Neutrophil (primary cell): ENCODE measurements around the gene ETS1.

Source experiments
- H3K27ac ChIP-seq: fragments of 200-600 bp; sonication (generic); 2 replicates; pipeline ENCODE4 v1.5.1; 2016; ENCODE audit warnings: mild to moderate bottlenecking, moderate library complexity
- H3K27me3 ChIP-seq: fragments of 200-600 bp; sonication (generic); 2 replicates; pipeline ENCODE4 v1.6.0; 2016; ENCODE audit warnings: mild to moderate bottlenecking
- H3K36me3 ChIP-seq: fragments of 200-600 bp; sonication (generic); 2 replicates; pipeline ENCODE4 v1.5.1; 2017
- H3K4me1 ChIP-seq, 2 experiments: fragments of 200-600 bp in 1 of 2; sonication (generic) in 1 of 2; 1 replicate in 1 of 2; 2 replicates in 1 of 2; pipeline versions ENCODE4 v1.5.1 to v1.6.1; 2013 to 2016; ENCODE audit warnings: low read depth in 1 of 2, low read length in 1 of 2, mild to moderate bottlenecking in 1 of 2, moderate library complexity in 1 of 2; ENCODE audit not compliant: control insufficient read depth in 1 of 2, insufficient read depth in 1 of 2
- H3K4me3 ChIP-seq, 2 experiments: fragments of 200-600 bp in 1 of 2; sonication (generic) in 1 of 2; 1 replicate in 1 of 2; 2 replicates in 1 of 2; pipeline ENCODE4 v1.5.1; 2013 to 2016; ENCODE audit warnings: low read depth in 1 of 2, low read length in 1 of 2, mild to moderate bottlenecking in 1 of 2, moderate library complexity in 1 of 2
- H3K9me3 ChIP-seq: fragments of 200-600 bp; sonication (generic); 2 replicates; pipeline ENCODE4 v1.5.1; 2016
- TF ChIP-seq, protein P1 (sequence below): fragments of 200-600 bp; sonication (generic); IDR thresholded peaks from 2 replicates; pipeline ENCODE4 v1.5.1; 2016; ENCODE audit warnings: antibody characterized with exemption

The ETS1 gene

DNA sequence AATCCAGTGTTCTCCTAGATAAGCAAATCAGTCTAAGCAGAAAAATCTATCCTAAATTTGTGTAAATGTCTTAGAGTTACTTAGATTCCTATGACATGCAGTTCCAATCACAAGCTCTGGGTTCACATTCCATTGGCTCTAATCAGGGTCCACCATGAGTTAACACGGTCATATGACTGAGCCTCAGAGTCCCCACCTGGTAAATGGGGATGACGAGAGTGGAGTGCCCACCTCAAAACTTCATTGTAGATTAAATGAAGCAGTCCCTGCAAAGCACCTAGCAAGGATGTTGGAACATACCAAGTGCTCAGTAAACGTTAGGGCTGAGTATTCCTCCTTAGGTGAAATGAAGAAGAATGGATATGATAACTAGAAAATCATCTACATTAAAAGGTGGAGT is 3.1 kb downstream of the ETS1 start:
- H3K4me1 ChIP-seq = peaks cover 55 to 65% of the 10 kb centered on the region in 2 experiments
- H3K36me3 ChIP-seq = no peaks in the 10 kb centered on the region
- peak overlapping the region in 1 of 2 experiments; percentile 54 for H3K4me3 ChIP-seq
- H3K9me3 ChIP-seq = no peaks in the 10 kb centered on the region
- TF ChIP-seq, protein P1, sequence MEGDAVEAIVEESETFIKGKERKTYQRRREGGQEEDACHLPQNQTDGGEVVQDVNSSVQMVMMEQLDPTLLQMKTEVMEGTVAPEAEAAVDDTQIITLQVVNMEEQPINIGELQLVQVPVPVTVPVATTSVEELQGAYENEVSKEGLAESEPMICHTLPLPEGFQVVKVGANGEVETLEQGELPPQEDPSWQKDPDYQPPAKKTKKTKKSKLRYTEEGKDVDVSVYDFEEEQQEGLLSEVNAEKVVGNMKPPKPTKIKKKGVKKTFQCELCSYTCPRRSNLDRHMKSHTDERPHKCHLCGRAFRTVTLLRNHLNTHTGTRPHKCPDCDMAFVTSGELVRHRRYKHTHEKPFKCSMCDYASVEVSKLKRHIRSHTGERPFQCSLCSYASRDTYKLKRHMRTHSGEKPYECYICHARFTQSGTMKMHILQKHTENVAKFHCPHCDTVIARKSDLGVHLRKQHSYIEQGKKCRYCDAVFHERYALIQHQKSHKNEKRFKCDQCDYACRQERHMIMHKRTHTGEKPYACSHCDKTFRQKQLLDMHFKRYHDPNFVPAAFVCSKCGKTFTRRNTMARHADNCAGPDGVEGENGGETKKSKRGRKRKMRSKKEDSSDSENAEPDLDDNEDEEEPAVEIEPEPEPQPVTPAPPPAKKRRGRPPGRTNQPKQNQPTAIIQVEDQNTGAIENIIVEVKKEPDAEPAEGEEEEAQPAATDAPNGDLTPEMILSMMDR = no peak
- H3K27me3 ChIP-seq = no peaks in the 10 kb centered on the region
- peak overlapping the region; percentile 81 for H3K27ac ChIP-seq

GRCh38 chr11:128582496-128583366 is 4.6 kb downstream of the ETS1 start:
- Histone ChIP-seq H3K4me1 (peaks cover 68 to 80% of the 10 kb centered on the region in 2 experiments), H3K27me3 (no peaks in the 10 kb centered on the region), H3K4me3 (peak overlapping the region; percentile 42 to 54), H3K27ac (peak overlapping the region; percentile 81), H3K36me3 (no peaks in the 10 kb centered on the region), H3K9me3 (no peaks in the 10 kb centered on the region)
- TF ChIP-seq, protein P1 = no peak

- TF ChIP-seq, protein P1 = no peak
- Histone ChIP-seq H3K9me3 (no peaks in the 10 kb centered on the region), H3K4me1 (peaks cover 79 to 91% of the 10 kb centered on the region in 2 experiments)
These were observed 5.6 kb downstream of the ETS1 start for GRCh38 chr11:128581561-128582272.

GRCh38 chr11:128580612-128581011 is 6.7 kb downstream of the ETS1 start:
- peaks cover 90 to 95% of the 10 kb centered on the region in 2 experiments for H3K4me1 ChIP-seq
- no peak overlapping the region for H3K4me3 ChIP-seq
- TF ChIP-seq, protein P1 = no peak
- no peaks in the 10 kb centered on the region for H3K27me3 ChIP-seq
- H3K36me3 ChIP-seq = no peaks in the 10 kb centered on the region
- H3K27ac ChIP-seq = peak overlapping the region; percentile 81
- no peaks in the 10 kb centered on the region for H3K9me3 ChIP-seq

More at GRCh38 chr11:128581561-128582272, 5.6 kb downstream of the ETS1 start:
- Histone ChIP-seq H3K4me3 (peak overlapping the region in 1 of 2 experiments; percentile 54), H3K36me3 (no peaks in the 10 kb centered on the region), H3K27ac (peak overlapping the region; percentile 81), H3K27me3 (no peaks in the 10 kb centered on the region)

DNA sequence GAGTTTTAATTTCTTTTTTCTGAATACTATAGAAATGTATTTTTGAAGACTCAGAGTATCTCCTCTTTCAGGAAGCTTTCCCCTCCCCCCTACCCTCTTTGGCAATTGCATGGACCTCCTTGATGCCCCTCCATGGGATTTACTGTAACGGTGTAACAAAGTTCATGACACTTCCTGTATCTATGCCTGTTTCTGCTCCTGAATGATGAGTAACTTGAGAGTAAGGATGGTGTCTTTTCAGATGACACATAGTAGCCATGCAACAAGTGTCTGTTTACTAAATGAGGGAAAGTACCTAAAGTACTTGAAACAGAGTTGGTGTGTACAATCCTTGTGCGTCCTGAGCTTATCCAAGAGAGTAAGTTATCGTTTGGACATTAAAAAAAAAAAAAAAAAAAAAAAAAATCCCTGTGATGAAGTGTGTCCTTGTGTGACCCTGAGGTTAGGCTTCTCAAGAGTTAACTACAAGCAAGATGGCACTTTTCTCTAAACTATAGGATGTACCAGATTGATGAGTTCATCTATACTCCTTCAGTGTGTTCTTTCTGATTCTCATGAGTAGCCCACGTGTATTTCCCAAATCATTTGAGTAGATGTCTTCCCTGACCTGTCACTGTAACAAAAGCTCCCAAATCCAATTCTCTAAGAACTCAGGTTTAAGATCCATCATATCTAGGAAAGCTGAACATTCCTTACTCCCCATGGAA is 7.4 kb downstream of the ETS1 start:
- peaks cover 96 to 97% of the 10 kb centered on the region in 2 experiments for H3K4me1 ChIP-seq

More for the DNA sequence above, 7.4 kb downstream of the ETS1 start:
- H3K27me3 ChIP-seq = no peaks in the 10 kb centered on the region
- no peak overlapping the region for H3K4me3 ChIP-seq
- H3K27ac ChIP-seq = peak overlapping the region; percentile 81
- no peaks in the 10 kb centered on the region for H3K36me3 ChIP-seq
- TF ChIP-seq, protein P1 = no peak
- H3K9me3 ChIP-seq = no peaks in the 10 kb centered on the region
